Measurements from ENCODE around the gene CLCN3. TPM values are rescaled to one million over a fixed set of nuclear protein-coding genes. Genes with fewer than 3 reads are reported as not detected.

CLCN3 gene
- total RNA-seq, 1 experiment from 2014 or later = 16.9 TPM

DNA sequence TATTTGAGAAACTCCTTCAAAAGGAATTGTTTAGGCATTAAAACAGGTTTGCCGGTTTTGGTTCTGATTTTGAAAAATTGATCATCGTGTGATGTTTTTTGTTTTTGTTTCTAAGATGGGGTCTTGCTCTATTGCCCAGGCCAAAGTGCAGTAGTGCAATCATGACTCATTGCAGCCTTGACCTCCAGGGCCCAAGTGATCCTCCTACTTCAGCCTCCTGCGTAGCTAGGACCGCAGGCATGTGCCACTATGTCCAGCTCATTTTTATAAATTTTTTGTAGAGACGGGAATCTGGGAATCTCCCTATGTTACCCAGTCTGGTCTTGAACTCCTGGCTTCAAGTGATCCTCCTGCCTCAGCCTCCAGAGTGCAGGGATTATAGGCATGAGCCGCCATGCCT is 35.0 kb downstream of the CLCN3 start:
- Histone ChIP-seq H4K20me1 (ENCODE audit: low read length) (no peaks in the 10 kb centered on the region), H2AFZ (ENCODE audit: low read length) (no peak overlapping the region), H3K27me3 (ENCODE audit: low read length) (no peaks in the 10 kb centered on the region), H3K27ac (ENCODE audit: low read length) (no peak overlapping the region), H3K4me1 (ENCODE audit: insufficient read depth, low read length) (peaks cover 20% of the 10 kb centered on the region), H3K79me2 (ENCODE audit: low read length) (peaks cover 12% of the 10 kb centered on the region; the same call in 1 of the 2 replicates), H3K9ac (ENCODE audit: low read length) (no peak overlapping the region), H3F3A (ENCODE audit: low read length, unreplicated experiment) (no peaks in the 10 kb centered on the region), H3K4me2 (ENCODE audit: low read length) (no peak overlapping the region), H3K9me2 (replicated peaks; ENCODE audit: low read length) (no peaks in the 10 kb centered on the region), H3K9me3 (ENCODE audit: low read length) (no peaks in the 10 kb centered on the region), H3K4me3 (ENCODE audit: low read length) (no peak overlapping the region), H3K36me3 (ENCODE audit: low read depth, low read length) (no peaks in the 10 kb centered on the region)
- POLR2A ChIA-PET (ENCODE audit: unreplicated experiment) = no interaction called here
- no TSS peak for BruUV-seq (replicated peaks)
- CTCF ChIA-PET = no interaction called here
- no peak for ATAC-seq
- intact Hi-C loops (cut with micrococcal nuclease) = no loop called here
- TF ChIP-seq EZH2phosphoT487 (IDR thresholded peaks at IDR 0.05; ENCODE audit: borderline replicate concordance, low read length) (no peak), EZH2 (IDR thresholded peaks at IDR 0.05; ENCODE audit: low read length, unreplicated experiment) (no peak)
- TF ChIP-seq, protein P1, sequence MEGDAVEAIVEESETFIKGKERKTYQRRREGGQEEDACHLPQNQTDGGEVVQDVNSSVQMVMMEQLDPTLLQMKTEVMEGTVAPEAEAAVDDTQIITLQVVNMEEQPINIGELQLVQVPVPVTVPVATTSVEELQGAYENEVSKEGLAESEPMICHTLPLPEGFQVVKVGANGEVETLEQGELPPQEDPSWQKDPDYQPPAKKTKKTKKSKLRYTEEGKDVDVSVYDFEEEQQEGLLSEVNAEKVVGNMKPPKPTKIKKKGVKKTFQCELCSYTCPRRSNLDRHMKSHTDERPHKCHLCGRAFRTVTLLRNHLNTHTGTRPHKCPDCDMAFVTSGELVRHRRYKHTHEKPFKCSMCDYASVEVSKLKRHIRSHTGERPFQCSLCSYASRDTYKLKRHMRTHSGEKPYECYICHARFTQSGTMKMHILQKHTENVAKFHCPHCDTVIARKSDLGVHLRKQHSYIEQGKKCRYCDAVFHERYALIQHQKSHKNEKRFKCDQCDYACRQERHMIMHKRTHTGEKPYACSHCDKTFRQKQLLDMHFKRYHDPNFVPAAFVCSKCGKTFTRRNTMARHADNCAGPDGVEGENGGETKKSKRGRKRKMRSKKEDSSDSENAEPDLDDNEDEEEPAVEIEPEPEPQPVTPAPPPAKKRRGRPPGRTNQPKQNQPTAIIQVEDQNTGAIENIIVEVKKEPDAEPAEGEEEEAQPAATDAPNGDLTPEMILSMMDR (conservative IDR thresholded peaks at IDR 0.05; ENCODE audit: low read depth, low read length) = no peak
- DNase-seq = no peak

GRCh38 chr4:169657470-169658107 is 37.2 kb downstream of the CLCN3 start:
- H3K79me2 ChIP-seq (ENCODE audit: low read length) = peaks cover 29% of the 10 kb centered on the region
- no peak overlapping the region for H3K9ac ChIP-seq (ENCODE audit: low read length)
- H3K36me3 ChIP-seq (ENCODE audit: low read depth, low read length) = no peaks in the 10 kb centered on the region
- intact Hi-C loops (cut with micrococcal nuclease) = no loop called here
- ATAC-seq (no peak), DNase-seq (no peak)
- POLR2A ChIA-PET (ENCODE audit: unreplicated experiment) = no interaction called here
- H3F3A ChIP-seq (ENCODE audit: low read length, unreplicated experiment) = no peaks in the 10 kb centered on the region
- H4K20me1 ChIP-seq (ENCODE audit: low read length) = no peaks in the 10 kb centered on the region
- no peak overlapping the region for H2AFZ ChIP-seq (ENCODE audit: low read length)
- no TSS peak for BruUV-seq (replicated peaks)
- H3K4me1 ChIP-seq (ENCODE audit: insufficient read depth, low read length) = peaks cover 37% of the 10 kb centered on the region
- H3K4me3 ChIP-seq (ENCODE audit: low read length) = no peak overlapping the region
- H3K9me3 ChIP-seq (ENCODE audit: low read length) = no peaks in the 10 kb centered on the region
- CTCF ChIA-PET = no interaction called here
- no peaks in the 10 kb centered on the region for H3K27me3 ChIP-seq (ENCODE audit: low read length)
- H3K27ac ChIP-seq (ENCODE audit: low read length) = no peak overlapping the region
- H3K4me2 ChIP-seq (ENCODE audit: low read length) = peak overlapping the region; percentile 48; the same call in 1 of the 2 replicates
- TF ChIP-seq EZH2 (IDR thresholded peaks at IDR 0.05; ENCODE audit: low read length, unreplicated experiment) (no peak), EZH2phosphoT487 (IDR thresholded peaks at IDR 0.05; ENCODE audit: borderline replicate concordance, low read length) (no peak)
- TF ChIP-seq, protein P1 (conservative IDR thresholded peaks at IDR 0.05; ENCODE audit: low read depth, low read length) = no peak
- no peaks in the 10 kb centered on the region for H3K9me2 ChIP-seq (replicated peaks; ENCODE audit: low read length)

DNA sequence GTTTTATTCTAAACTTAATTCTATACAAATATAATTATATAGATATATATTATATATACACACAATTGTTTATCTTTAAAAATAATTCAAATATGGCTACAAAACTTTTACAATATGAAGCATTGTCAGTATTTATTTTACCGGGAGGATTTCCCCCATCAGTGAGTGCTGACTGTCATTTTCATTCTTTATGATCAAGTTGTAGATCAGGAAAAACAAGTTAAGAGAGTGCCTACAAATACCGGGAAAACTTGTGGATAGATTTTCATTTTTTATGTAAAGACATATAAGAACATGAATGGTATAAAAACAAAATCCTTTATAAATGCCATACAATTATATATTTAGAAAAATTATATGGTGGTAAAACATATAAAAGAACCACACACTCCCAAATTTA is 37.8 kb downstream of the CLCN3 start:
- peaks cover 33% of the 10 kb centered on the region for H3K79me2 ChIP-seq (ENCODE audit: low read length)
- ChIA-PET CTCF (no interaction called here), POLR2A (ENCODE audit: unreplicated experiment) (no interaction called here)
- intact Hi-C loops (cut with micrococcal nuclease) = no loop called here
- BruUV-seq (replicated peaks) = no TSS peak
- no peaks in the 10 kb centered on the region for H3K27me3 ChIP-seq (ENCODE audit: low read length)
- no peaks in the 10 kb centered on the region for H3K9me3 ChIP-seq (ENCODE audit: low read length)
- DNase-seq (peak; percentile 50), ATAC-seq (no peak)
- peak overlapping the region; percentile 74; the same call in 1 of the 2 replicates for H3K4me3 ChIP-seq (ENCODE audit: low read length)
- H3K4me2 ChIP-seq (ENCODE audit: low read length) = peak overlapping the region; percentile 98
- no peaks in the 10 kb centered on the region for H4K20me1 ChIP-seq (ENCODE audit: low read length)
- H3K4me1 ChIP-seq (ENCODE audit: insufficient read depth, low read length) = peaks cover 37% of the 10 kb centered on the region
- H3K9ac ChIP-seq (ENCODE audit: low read length) = peak overlapping the region; percentile 91
- H3K36me3 ChIP-seq (ENCODE audit: low read depth, low read length) = no peaks in the 10 kb centered on the region
- TF ChIP-seq, protein P1 (conservative IDR thresholded peaks at IDR 0.05; ENCODE audit: low read depth, low read length) = no peak
- TF ChIP-seq EZH2phosphoT487 (IDR thresholded peaks at IDR 0.05; ENCODE audit: borderline replicate concordance, low read length) (no peak), EZH2 (IDR thresholded peaks at IDR 0.05; ENCODE audit: low read length, unreplicated experiment) (no peak)
- H2AFZ ChIP-seq (ENCODE audit: low read length) = no peak overlapping the region
- H3F3A ChIP-seq (ENCODE audit: low read length, unreplicated experiment) = no peaks in the 10 kb centered on the region
- no peaks in the 10 kb centered on the region for H3K9me2 ChIP-seq (replicated peaks; ENCODE audit: low read length)
- H3K27ac ChIP-seq (ENCODE audit: low read length) = peak overlapping the region; percentile 98
